Heart left ventricle (tissue), 13 donors: ENCODE data around the gene NINJ1.
"Not testable (repeated sequence)": the region's sequence is repeated elsewhere in the genome, so short reads cannot be mapped to it uniquely, and the experiment has no call there.

Experiments
- CTCF ChIP-seq, 12 donors: fragments of 200-600 bp; sonication (generic) in 4 of 12; IDR thresholded peaks; one replicate each; pipeline versions ENCODE4 v1.5.0 to v1.8.0; 2018 to 2022; ENCODE audit warnings: antibody characterized with exemption in 12 of 12, mild to moderate bottlenecking in 5 of 12
- POLR2A ChIP-seq, 2 donors: fragments of 450-650 bp; IDR thresholded peaks; one replicate each; pipeline ENCODE4 v1.6.1; 2017; ENCODE audit warnings: antibody characterized with exemption in 2 of 2, mild to moderate bottlenecking in 2 of 2, moderate library complexity in 2 of 2
- donor health status: ischemic (EF 13 %, LVEDD 7.1; RV severe dilation, severe dysfunction).
- donor health status: DM: no; HTN: yes; CAD: no.
- donor health status: DM: no; HTN: no; CAD: no.
- donor health status: ischemic (EF 25% LVEDD 6.9; RV normal size, moderate dysfunction).
- donor health status: ischemic (EF 25% LVEDD 5.7; RV mildly dilated, moderate dysfunction).
- donor health status: ischemic (EF 35%, LVEDD 5.7; RV mildly dilated, moderate dysfunction).
- donor health status: nonischemic (EF 11% LVEDD 7.7; RV severe dilation, severe dysfunction).
- donor health status: DM: yes; HTN: yes; CAD: no.
- donor health status: PGD.
- donor health status: ischemic (EF 29% LVEDD 5.4; RV normal size, mild dysfunction).
- donor health status: nonischemic (EF 23%, LVEDD 6.1; RV moderate dilation, normal function).

GRCh38 chr9:93146696-93147095 lies 12.6 kb upstream of the NINJ1 start:
- not testable (repeated sequence) for TF ChIP-seq CTCF, POLR2A (IDR thresholded peaks at IDR 0.05)
